Gastroesophageal sphincter (tissue), 2 donors: Measurements from ENCODE around the gene PIF1.

Experiments used
- EP300 ChIP-seq: sonication (generic); formaldehyde crosslinking; IDR thresholded peaks from one replicate; pipeline ENCODE4 v1.6.1; 2017; ENCODE audit warnings: antibody characterized with exemption, mild to moderate bottlenecking
- POLR2A ChIP-seq, 2 donors: fragments of 450-650 bp; IDR thresholded peaks; one replicate each; pipeline ENCODE4 v1.6.1; 2017; ENCODE audit warnings: antibody characterized with exemption in 2 of 2, mild to moderate bottlenecking in 2 of 2, moderate library complexity in 1 of 2

GRCh38 chr15:64837502-64837901 is 12.1 kb upstream of the PIF1 start:
- TF ChIP-seq EP300 = no peak
- no peak for TF ChIP-seq POLR2A (IDR thresholded peaks at IDR 0.05)
